Neural crest cell (in vitro differentiated cells): ENCODE results near the gene PLCL1. TPM values are rescaled to one million over a fixed set of nuclear protein-coding genes. Genes with fewer than 3 reads are reported as not detected.

Experiments used
- DNase-seq: peaks from one replicate; pipeline ENCODE4 v3.0.0; 2021; ENCODE audit warnings: low read depth, mixed read lengths, low spot score
- H3K27ac Mint-ChIP-seq: one replicate; pipeline ENCODE4 v1.8.0; 2021; ENCODE audit warnings: mild to moderate bottlenecking, mixed read lengths; ENCODE audit not compliant: unreplicated experiment
- H3K27me3 Mint-ChIP-seq: 2 replicates; pipeline ENCODE4 v1.8.0; 2021; ENCODE audit warnings: low read depth, mild to moderate bottlenecking, mixed read lengths
- H3K36me3 Mint-ChIP-seq: 2 replicates; pipeline ENCODE4 v1.8.0; 2021; ENCODE audit warnings: low read depth, mild to moderate bottlenecking, mixed read lengths
- H3K4me1 Mint-ChIP-seq: 2 replicates; pipeline ENCODE4 v1.8.0; 2021; ENCODE audit warnings: mixed read lengths
- H3K4me3 Mint-ChIP-seq: one replicate; pipeline ENCODE4 v1.8.0; 2021; ENCODE audit warnings: mild to moderate bottlenecking, mixed read lengths
- H3K9me3 Mint-ChIP-seq: 2 replicates; pipeline ENCODE4 v1.8.0; 2021; ENCODE audit warnings: mixed read lengths
- total RNA-seq: library from RNA; stranded (reverse); gene quantifications from 2 replicates; pipeline ENCODE4 v1.2.1, GENCODE V29; 2021
- TF ChIP-seq, protein P1 (sequence below): fragments of 200-600 bp; sonication (generic); conservative IDR thresholded peaks from 2 replicates; pipeline ENCODE4 v1.5.0; 2021; ENCODE audit warnings: antibody characterized with exemption, mild to moderate bottlenecking

Gene PLCL1
- total RNA-seq, 1 donor from 2014 or later: 0.72 TPM

DNA sequence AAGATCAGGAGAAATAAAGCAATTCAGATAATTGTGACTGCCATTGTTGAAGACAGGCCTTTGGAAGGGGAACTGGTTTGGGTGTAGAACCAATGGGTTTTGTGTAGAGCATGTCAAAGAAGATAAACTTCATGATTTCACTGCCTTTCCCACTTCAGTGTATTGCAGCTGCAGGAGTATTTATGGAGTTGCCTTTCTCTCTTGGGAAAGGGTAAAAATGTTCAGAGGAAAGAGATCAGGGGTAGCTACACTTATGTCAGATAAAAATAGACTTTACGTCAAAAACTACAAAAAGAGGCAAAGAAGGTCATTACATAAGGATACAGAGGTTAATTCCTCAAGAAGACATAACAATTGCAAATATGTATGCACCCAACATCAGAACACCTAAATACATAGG lies 249.4 kb downstream of the PLCL1 start:
- DNase-seq: no peak
- Mint-ChIP-seq H3K9me3 (no peaks in the 10 kb centered on the region), H3K4me3 (no peak overlapping the region), H3K36me3 (no peaks in the 10 kb centered on the region), H3K4me1 (no peaks in the 10 kb centered on the region), H3K27me3 (peaks cover 3% of the 10 kb centered on the region), H3K27ac (no peak overlapping the region)
- TF ChIP-seq, protein P1, sequence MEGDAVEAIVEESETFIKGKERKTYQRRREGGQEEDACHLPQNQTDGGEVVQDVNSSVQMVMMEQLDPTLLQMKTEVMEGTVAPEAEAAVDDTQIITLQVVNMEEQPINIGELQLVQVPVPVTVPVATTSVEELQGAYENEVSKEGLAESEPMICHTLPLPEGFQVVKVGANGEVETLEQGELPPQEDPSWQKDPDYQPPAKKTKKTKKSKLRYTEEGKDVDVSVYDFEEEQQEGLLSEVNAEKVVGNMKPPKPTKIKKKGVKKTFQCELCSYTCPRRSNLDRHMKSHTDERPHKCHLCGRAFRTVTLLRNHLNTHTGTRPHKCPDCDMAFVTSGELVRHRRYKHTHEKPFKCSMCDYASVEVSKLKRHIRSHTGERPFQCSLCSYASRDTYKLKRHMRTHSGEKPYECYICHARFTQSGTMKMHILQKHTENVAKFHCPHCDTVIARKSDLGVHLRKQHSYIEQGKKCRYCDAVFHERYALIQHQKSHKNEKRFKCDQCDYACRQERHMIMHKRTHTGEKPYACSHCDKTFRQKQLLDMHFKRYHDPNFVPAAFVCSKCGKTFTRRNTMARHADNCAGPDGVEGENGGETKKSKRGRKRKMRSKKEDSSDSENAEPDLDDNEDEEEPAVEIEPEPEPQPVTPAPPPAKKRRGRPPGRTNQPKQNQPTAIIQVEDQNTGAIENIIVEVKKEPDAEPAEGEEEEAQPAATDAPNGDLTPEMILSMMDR: no peak

- no peaks in the 10 kb centered on the region for H3K4me1 Mint-ChIP-seq
- H3K36me3 Mint-ChIP-seq: no peaks in the 10 kb centered on the region
- H3K27ac Mint-ChIP-seq: no peak overlapping the region
- TF ChIP-seq, protein P1: peak; percentile 50
- H3K9me3 Mint-ChIP-seq: no peaks in the 10 kb centered on the region
- DNase-seq: no peak
- no peak overlapping the region for H3K4me3 Mint-ChIP-seq
- peaks cover 3% of the 10 kb centered on the region for H3K27me3 Mint-ChIP-seq
Measured at GRCh38 chr2:198054299-198054698, 249.9 kb downstream of the PLCL1 start.

GRCh38 chr2:198055716-198056115 lies 251.3 kb downstream of the PLCL1 start:
- Mint-ChIP-seq H3K27me3 (peaks cover 7% of the 10 kb centered on the region), H3K9me3 (no peaks in the 10 kb centered on the region), H3K4me1 (no peaks in the 10 kb centered on the region), H3K27ac (no peak overlapping the region), H3K36me3 (no peaks in the 10 kb centered on the region), H3K4me3 (no peak overlapping the region)
- DNase-seq: no peak
- TF ChIP-seq, protein P1: no peak

DNA sequence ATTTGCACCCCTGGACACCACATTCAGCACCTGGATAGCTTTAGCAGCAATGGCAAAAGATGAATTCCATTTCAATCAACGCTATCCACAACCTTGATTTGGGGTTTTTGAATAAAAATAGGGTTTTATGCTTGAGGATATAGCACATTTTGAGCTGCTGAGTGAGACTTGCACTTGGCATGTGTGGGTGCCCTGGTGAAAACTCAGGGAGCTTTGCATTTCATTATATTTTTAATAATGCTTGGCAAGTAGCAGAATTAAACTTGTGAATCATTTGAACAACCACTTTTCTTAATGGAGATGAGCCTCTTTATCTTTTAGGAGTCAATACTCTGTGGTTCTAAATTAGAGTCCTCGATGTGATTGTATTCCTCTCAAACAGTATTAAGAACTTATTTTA lies 252.4 kb downstream of the PLCL1 start:
- TF ChIP-seq, protein P1: no peak
- H3K27ac Mint-ChIP-seq: no peak overlapping the region
- H3K27me3 Mint-ChIP-seq: peaks cover 7% of the 10 kb centered on the region
- H3K9me3 Mint-ChIP-seq: no peaks in the 10 kb centered on the region
- no peaks in the 10 kb centered on the region for H3K36me3 Mint-ChIP-seq
- H3K4me3 Mint-ChIP-seq: no peak overlapping the region
- H3K4me1 Mint-ChIP-seq: no peaks in the 10 kb centered on the region
- DNase-seq: no peak

- Mint-ChIP-seq H3K27me3 (peaks cover 7% of the 10 kb centered on the region), H3K4me3 (no peak overlapping the region), H3K27ac (no peak overlapping the region), H3K4me1 (no peaks in the 10 kb centered on the region), H3K36me3 (no peaks in the 10 kb centered on the region), H3K9me3 (no peaks in the 10 kb centered on the region)
- no peak for DNase-seq
- TF ChIP-seq, protein P1: no peak
Measured at GRCh38 chr2:198059800-198060199, 255.4 kb downstream of the PLCL1 start.

DNA sequence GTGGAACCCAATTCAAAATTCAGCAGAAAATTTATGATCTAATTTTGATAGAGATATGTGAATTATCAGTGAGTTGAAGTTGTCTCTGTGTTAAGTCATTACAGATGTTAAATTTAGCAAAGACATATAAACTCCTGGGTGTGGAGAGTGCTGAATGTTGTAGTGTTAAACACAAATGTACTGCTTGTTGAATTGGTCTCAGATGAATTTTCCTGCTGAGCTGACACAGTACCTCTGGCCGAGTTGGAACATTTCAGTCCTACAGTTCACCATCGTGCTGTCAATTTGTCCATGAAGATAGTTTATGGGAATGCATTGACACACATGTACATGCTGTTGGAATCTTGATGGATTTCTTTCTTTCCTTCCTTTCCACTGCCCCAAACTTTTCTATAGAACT lies 255.9 kb downstream of the PLCL1 start:
- H3K36me3 Mint-ChIP-seq: no peaks in the 10 kb centered on the region
- no peak overlapping the region for H3K4me3 Mint-ChIP-seq
- H3K9me3 Mint-ChIP-seq: no peaks in the 10 kb centered on the region
- TF ChIP-seq, protein P1: no peak
- DNase-seq: no peak
- no peaks in the 10 kb centered on the region for H3K4me1 Mint-ChIP-seq
- no peak overlapping the region for H3K27ac Mint-ChIP-seq
- peaks cover 7% of the 10 kb centered on the region for H3K27me3 Mint-ChIP-seq
